ENCODE measurements around the gene STEAP4.

DNA sequence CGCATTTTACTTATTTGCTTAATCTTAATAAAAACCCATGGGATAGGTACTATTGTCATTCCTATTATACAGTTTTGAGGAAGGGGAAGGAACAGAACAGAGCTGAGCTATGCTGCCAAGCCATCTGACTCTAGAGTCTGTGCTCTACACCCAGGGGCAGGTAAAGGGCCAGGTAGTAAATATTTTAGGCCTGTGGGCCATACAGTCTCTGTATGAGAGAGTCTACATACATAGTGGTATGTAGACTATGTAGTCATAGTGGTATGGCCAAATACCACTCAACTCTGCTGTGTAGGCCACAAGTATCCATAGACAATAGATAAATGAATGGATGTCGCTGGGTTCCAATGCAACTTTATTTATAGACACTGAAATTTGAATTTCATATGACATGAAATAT is 83.4 kb downstream of the STEAP4 start:
- TF ChIP-seq, protein P1, sequence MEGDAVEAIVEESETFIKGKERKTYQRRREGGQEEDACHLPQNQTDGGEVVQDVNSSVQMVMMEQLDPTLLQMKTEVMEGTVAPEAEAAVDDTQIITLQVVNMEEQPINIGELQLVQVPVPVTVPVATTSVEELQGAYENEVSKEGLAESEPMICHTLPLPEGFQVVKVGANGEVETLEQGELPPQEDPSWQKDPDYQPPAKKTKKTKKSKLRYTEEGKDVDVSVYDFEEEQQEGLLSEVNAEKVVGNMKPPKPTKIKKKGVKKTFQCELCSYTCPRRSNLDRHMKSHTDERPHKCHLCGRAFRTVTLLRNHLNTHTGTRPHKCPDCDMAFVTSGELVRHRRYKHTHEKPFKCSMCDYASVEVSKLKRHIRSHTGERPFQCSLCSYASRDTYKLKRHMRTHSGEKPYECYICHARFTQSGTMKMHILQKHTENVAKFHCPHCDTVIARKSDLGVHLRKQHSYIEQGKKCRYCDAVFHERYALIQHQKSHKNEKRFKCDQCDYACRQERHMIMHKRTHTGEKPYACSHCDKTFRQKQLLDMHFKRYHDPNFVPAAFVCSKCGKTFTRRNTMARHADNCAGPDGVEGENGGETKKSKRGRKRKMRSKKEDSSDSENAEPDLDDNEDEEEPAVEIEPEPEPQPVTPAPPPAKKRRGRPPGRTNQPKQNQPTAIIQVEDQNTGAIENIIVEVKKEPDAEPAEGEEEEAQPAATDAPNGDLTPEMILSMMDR (IDR thresholded peaks at IDR 0.05): no peak
- TF ChIP-seq POLR2A (IDR thresholded peaks at IDR 0.05): no peak
